ENCODE results near the gene TMEM187. TPM values are rescaled to one million over a fixed set of nuclear protein-coding genes. Genes with fewer than 3 reads are reported as not detected.

The TMEM187 gene
- total and polyA plus RNA-seq, 11 donors, result 3.2 to 11.4 (median 7.2) TPM

- WGBS, 4 donors, result 43 to 65% (median 53%) methylated on average over 9 of the region's 9 CpGs
- intact Hi-C loops (cut with DNase I), result loop anchor here in 5 of 10 donors (1.0 to 10.0 kb wide), 6 partner anchors 18 to 204 kb away; partner anchors contain the start of genes IDH3G (in 3 of the 5), SSR4 (in 3 of the 5), ABCD1 (in 1 of the 5) and BCAP31 (in 1 of the 5)
- Histone ChIP-seq H3K36me3 (peaks cover 0 to 41% (median 19%) of the 10 kb centered on the region in 9 donors), H3K9me3 (no peaks in the 10 kb centered on the region), H3K27me3 (peaks cover 0 to 12% (median 0%) of the 10 kb centered on the region in 9 donors), H3K27ac (peak overlapping the region; percentile 16 to 100 (median 76)), H3K4me1 (peaks cover 0 to 58% (median 21%) of the 10 kb centered on the region in 12 donors), H3K4me3 (peak overlapping the region in 9 of 12 donors; percentile 1 to 70 (median 45))
- TF ChIP-seq CTCF (IDR thresholded peaks at IDR 0.05), result no peak
- TF ChIP-seq POLR2A (IDR thresholded peaks at IDR 0.05), result no peak
- DNase-seq (no peak), ATAC-seq (no peak)
These were observed 43.7 kb upstream of the TMEM187 start for GRCh38 chrX:153928846-153929245.

- peak overlapping the region in 11 of 12 donors; percentile 32 to 100 (median 75) for H3K27ac ChIP-seq
- intact Hi-C loops (cut with DNase I), result loop anchor here in 5 of 10 donors (2.0 to 10.0 kb wide), 5 partner anchors 17 to 205 kb away; partner anchors contain the start of genes IDH3G (in 3 of the 5), SSR4 (in 3 of the 5), ABCD1 (in 1 of the 5) and BCAP31 (in 1 of the 5)
These were observed 43.0 kb upstream of the TMEM187 start for GRCh38 chrX:153929576-153929975.

GRCh38 chrX:153930011-153930910 lies 42.3 kb upstream of the TMEM187 start:
- peaks cover 0 to 7% (median 0%) of the 10 kb centered on the region in 9 donors for H3K27me3 ChIP-seq
- 83 to 89% (median 88%) methylated on average over 28 to 31 of the region's 31 CpGs for WGBS, 4 donors
- H3K27ac ChIP-seq, result peak overlapping the region in 9 of 12 donors; percentile 32 to 100 (median 75)
- intact Hi-C loops (cut with DNase I), result no loop called here
- DNase-seq (no peak), ATAC-seq (no peak)
- H3K4me1 ChIP-seq, result peaks cover 0 to 63% (median 22%) of the 10 kb centered on the region in 12 donors
- H3K9me3 ChIP-seq, result no peaks in the 10 kb centered on the region
- peaks cover 0 to 41% (median 19%) of the 10 kb centered on the region in 9 donors for H3K36me3 ChIP-seq
- H3K4me3 ChIP-seq, result no peak overlapping the region
- TF ChIP-seq POLR2A (IDR thresholded peaks at IDR 0.05) (no peak), CTCF (IDR thresholded peaks at IDR 0.05) (no peak)

More at GRCh38 chrX:153929576-153929975, 43.0 kb upstream of the TMEM187 start:
- peak overlapping the region in 2 of 12 donors; percentile 3 to 26 for H3K4me3 ChIP-seq
- H3K36me3 ChIP-seq, result peaks cover 0 to 41% (median 19%) of the 10 kb centered on the region in 9 donors
- peaks cover 0 to 61% (median 21%) of the 10 kb centered on the region in 12 donors for H3K4me1 ChIP-seq
- ATAC-seq (no peak), DNase-seq (no peak)
- WGBS, 4 donors, result 70 to 79% (median 78%) methylated on average over 7 to 10 of the region's 10 CpGs
- no peaks in the 10 kb centered on the region for H3K9me3 ChIP-seq
- TF ChIP-seq POLR2A (IDR thresholded peaks at IDR 0.05) (no peak), CTCF (IDR thresholded peaks at IDR 0.05) (no peak)
- peaks cover 0 to 12% (median 0%) of the 10 kb centered on the region in 9 donors for H3K27me3 ChIP-seq

- no peak for DNase-seq
- intact Hi-C loops (cut with DNase I), result no loop called here
These were observed 41.4 kb upstream of the TMEM187 start for GRCh38 chrX:153931151-153931550.

More at GRCh38 chrX:153931151-153931550, 41.4 kb upstream of the TMEM187 start:
- TF ChIP-seq POLR2A (IDR thresholded peaks at IDR 0.05) (no peak), CTCF (IDR thresholded peaks at IDR 0.05) (no peak)
- Histone ChIP-seq H3K36me3 (peaks cover 0 to 41% (median 19%) of the 10 kb centered on the region in 9 donors), H3K4me3 (no peak overlapping the region), H3K9me3 (no peaks in the 10 kb centered on the region), H3K27ac (no peak overlapping the region), H3K27me3 (peaks cover 0 to 3% (median 0%) of the 10 kb centered on the region in 9 donors), H3K4me1 (peaks cover 0 to 56% (median 20%) of the 10 kb centered on the region in 12 donors)
- WGBS, 4 donors, result 88 to 95% (median 89%) methylated on average over 8 of the region's 8 CpGs
- no peak for ATAC-seq

Measured in heart left ventricle (tissue), 16 donors.